Measurements from ENCODE around the gene DENND4C. TPM values are rescaled to one million over a fixed set of nuclear protein-coding genes. Genes with fewer than 3 reads are reported as not detected.
A peak's percentile ranks its signal among the peaks of the same experiment; 100 is the strongest.

Gene DENND4C
- total and polyA plus RNA-seq, 3 donors from 2014 or later: 28.8 to 136 (median 126) TPM

GRCh38 chr9:19203058-19203457, 27.4 kb upstream of the DENND4C start:
- H3K36me3 ChIP-seq (ENCODE audit: low read depth, missing control alignments): no peaks in the 10 kb centered on the region
- H3K27me3 ChIP-seq: no peaks in the 10 kb centered on the region
- intact Hi-C loops (cut with DNase I; ENCODE audit: low total_unique reads): no loop called here
- no peaks in the 10 kb centered on the region for H3K9me3 ChIP-seq
- H3K27ac ChIP-seq: peak overlapping the region in 1 of 2 donors; percentile 72
- no peak for DNase-seq
- no peak for TF ChIP-seq CTCF (IDR thresholded peaks at IDR 0.05)
- TF ChIP-seq POLR2A (IDR thresholded peaks at IDR 0.05): no peak
- WGBS, 2 donors: 80 to 84% methylated on average over 5 of the region's 5 CpGs
- peaks cover 28% of the 10 kb centered on the region for H3K4me1 ChIP-seq
- no peak overlapping the region for H3K4me3 ChIP-seq

GRCh38 chr9:19208653-19209052, 21.8 kb upstream of the DENND4C start:
- 79 to 86% methylated on average over 1 of the region's 1 CpG for WGBS, 2 donors
- intact Hi-C loops (cut with DNase I; ENCODE audit: low total_unique reads): no loop called here
- no peaks in the 10 kb centered on the region for H3K36me3 ChIP-seq (ENCODE audit: low read depth, missing control alignments)
- no peaks in the 10 kb centered on the region for H3K27me3 ChIP-seq
- TF ChIP-seq CTCF (IDR thresholded peaks at IDR 0.05) (no peak), POLR2A (IDR thresholded peaks at IDR 0.05) (no peak)
- no peaks in the 10 kb centered on the region for H3K9me3 ChIP-seq
- no peaks in the 10 kb centered on the region for H3K4me1 ChIP-seq
- H3K4me3 ChIP-seq: no peak overlapping the region
- H3K27ac ChIP-seq: no peak overlapping the region
- no peak for DNase-seq

- WGBS, 2 donors: 75 to 83% methylated on average over 4 of the region's 4 CpGs
- no peaks in the 10 kb centered on the region for H3K9me3 ChIP-seq
- intact Hi-C loops (cut with DNase I; ENCODE audit: low total_unique reads): no loop called here
- no peak overlapping the region for H3K27ac ChIP-seq
- TF ChIP-seq POLR2A (IDR thresholded peaks at IDR 0.05) (no peak), CTCF (IDR thresholded peaks at IDR 0.05) (no peak)
- DNase-seq: no peak
- H3K27me3 ChIP-seq: no peaks in the 10 kb centered on the region
- H3K36me3 ChIP-seq (ENCODE audit: low read depth, missing control alignments): no peaks in the 10 kb centered on the region
- H3K4me1 ChIP-seq: no peaks in the 10 kb centered on the region
- H3K4me3 ChIP-seq: no peak overlapping the region
These were observed 21.3 kb upstream of the DENND4C start for GRCh38 chr9:19209188-19209587.

- intact Hi-C loops (cut with DNase I; ENCODE audit: low total_unique reads): no loop called here
These were observed 16.7 kb upstream of the DENND4C start for GRCh38 chr9:19213823-19214222.

More at GRCh38 chr9:19213823-19214222, 16.7 kb upstream of the DENND4C start:
- H3K27ac ChIP-seq: no peak overlapping the region
- TF ChIP-seq CTCF (IDR thresholded peaks at IDR 0.05): no peak
- no peak for TF ChIP-seq POLR2A (IDR thresholded peaks at IDR 0.05)
- no peak for DNase-seq
- no peaks in the 10 kb centered on the region for H3K9me3 ChIP-seq
- H3K36me3 ChIP-seq (ENCODE audit: low read depth, missing control alignments): no peaks in the 10 kb centered on the region
- no peaks in the 10 kb centered on the region for H3K4me1 ChIP-seq
- no peak overlapping the region for H3K4me3 ChIP-seq
- WGBS, 2 donors: 95 to 98% methylated on average over 3 of the region's 3 CpGs
- H3K27me3 ChIP-seq: no peaks in the 10 kb centered on the region

Measured in testis (tissue), 3 donors.